WERI-Rb-1 (cell line): ENCODE measurements around the gene RAB17.

Experiments
- DNase-seq: peaks from one replicate; pipeline ENCODE4 v3.0.0-alpha.2; 2020
- H3K27ac ChIP-seq: fragments of 250-450 bp; sonication (Bioruptor Pico); 2 replicates; pipeline ENCODE4 v1.5.1; 2020; ENCODE audit warnings: mild to moderate bottlenecking, moderate library complexity
- H3K27me3 ChIP-seq: fragments of 250-450 bp; sonication (Bioruptor Pico); 2 replicates; pipeline ENCODE4 v1.5.1; 2021; ENCODE audit warnings: mild to moderate bottlenecking, low read depth, moderate library complexity; ENCODE audit not compliant: insufficient read depth, severe bottlenecking
- H3K36me3 ChIP-seq: fragments of 250-450 bp; sonication (Bioruptor Pico); 2 replicates; pipeline ENCODE4 v1.5.1; 2020; ENCODE audit warnings: mild to moderate bottlenecking, moderate library complexity
- H3K4me3 ChIP-seq: 2 replicates; pipeline ENCODE4 v1.5.1; 2011; ENCODE audit warnings: low read depth, mild to moderate bottlenecking, control low read depth, low read length
- H3K9me3 ChIP-seq: fragments of 250-450 bp; sonication (Bioruptor Pico); 2 replicates; pipeline ENCODE4 v1.5.1; 2021; ENCODE audit warnings: mild to moderate bottlenecking, moderate library complexity; ENCODE audit not compliant: severe bottlenecking
- TF ChIP-seq, protein P1 (sequence below): IDR thresholded peaks from 2 replicates; pipeline ENCODE4 v1.5.1; 2011; ENCODE audit warnings: low read depth, mild to moderate bottlenecking, control low read depth, inconsistent platforms, low read length

Gene RAB17

DNA sequence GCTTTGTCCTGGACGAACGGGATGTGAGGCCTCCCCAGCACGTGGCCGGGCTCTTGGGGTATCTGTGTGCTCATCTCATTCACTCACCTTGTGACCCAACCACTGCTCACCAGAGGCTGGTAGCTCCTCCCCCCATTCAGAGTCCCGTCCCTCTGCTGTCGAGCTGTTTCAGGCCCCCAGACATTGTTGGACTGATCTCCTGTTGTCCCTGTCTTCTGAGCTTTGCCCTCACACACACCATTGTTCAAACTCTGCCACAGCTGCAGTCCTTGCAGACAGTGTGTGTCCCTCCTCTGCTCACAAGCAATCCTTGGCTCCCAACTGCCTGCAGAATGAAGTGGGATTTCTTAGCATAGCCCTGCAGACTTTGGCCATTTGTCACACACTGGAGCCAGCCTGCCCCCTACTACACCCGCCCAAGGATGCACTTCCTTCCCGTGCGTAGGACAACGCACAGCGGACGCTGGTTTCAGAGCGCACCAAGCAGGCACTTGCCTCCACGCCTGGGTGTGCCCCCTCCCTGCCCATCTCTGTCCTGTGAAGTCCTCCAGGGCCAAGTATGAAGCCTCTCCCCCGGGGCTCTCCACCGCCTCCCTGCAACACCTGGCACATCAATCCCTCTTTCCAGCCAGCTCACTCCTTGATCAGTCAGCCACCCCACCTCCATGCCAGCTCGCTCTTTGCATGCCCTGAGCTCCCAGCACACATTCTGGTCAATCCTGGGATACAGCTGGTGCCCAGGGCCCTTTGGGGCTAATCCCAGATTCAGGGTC lies 40.7 kb downstream of the RAB17 start:
- no peak for DNase-seq
- no peaks in the 10 kb centered on the region for H3K36me3 ChIP-seq

DNA sequence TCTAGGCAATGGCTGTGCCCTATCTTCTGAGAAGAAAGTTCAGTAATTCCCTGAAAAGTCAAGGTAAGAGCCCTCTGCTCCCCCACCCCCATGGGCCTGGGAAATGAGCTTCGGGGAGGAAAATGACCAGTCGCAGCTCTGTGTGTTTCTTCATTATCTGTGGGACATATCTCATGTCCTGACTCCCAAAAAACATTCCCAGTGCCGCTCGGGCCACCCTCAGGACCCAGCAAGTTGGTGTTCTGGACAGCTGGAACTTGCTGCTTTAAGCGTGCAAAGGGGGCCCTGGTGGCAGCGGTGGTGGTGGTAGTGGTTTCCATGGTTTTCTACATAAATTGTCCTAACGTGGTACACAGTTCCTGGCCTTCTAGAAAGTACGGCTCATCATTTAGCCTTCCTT lies 41.3 kb downstream of the RAB17 start:
- H3K27me3 ChIP-seq, result peaks cover 64% of the 10 kb centered on the region
- no peak for DNase-seq
- H3K36me3 ChIP-seq, result no peaks in the 10 kb centered on the region
- H3K27ac ChIP-seq, result no peak overlapping the region
- peaks cover 8% of the 10 kb centered on the region for H3K9me3 ChIP-seq
- TF ChIP-seq, protein P1, sequence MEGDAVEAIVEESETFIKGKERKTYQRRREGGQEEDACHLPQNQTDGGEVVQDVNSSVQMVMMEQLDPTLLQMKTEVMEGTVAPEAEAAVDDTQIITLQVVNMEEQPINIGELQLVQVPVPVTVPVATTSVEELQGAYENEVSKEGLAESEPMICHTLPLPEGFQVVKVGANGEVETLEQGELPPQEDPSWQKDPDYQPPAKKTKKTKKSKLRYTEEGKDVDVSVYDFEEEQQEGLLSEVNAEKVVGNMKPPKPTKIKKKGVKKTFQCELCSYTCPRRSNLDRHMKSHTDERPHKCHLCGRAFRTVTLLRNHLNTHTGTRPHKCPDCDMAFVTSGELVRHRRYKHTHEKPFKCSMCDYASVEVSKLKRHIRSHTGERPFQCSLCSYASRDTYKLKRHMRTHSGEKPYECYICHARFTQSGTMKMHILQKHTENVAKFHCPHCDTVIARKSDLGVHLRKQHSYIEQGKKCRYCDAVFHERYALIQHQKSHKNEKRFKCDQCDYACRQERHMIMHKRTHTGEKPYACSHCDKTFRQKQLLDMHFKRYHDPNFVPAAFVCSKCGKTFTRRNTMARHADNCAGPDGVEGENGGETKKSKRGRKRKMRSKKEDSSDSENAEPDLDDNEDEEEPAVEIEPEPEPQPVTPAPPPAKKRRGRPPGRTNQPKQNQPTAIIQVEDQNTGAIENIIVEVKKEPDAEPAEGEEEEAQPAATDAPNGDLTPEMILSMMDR, result no peak
- no peak overlapping the region for H3K4me3 ChIP-seq

More for the DNA sequence above, 40.7 kb downstream of the RAB17 start:
- TF ChIP-seq, protein P1, result no peak
- peaks cover 10% of the 10 kb centered on the region for H3K9me3 ChIP-seq
- no peak overlapping the region for H3K27ac ChIP-seq
- H3K27me3 ChIP-seq, result peaks cover 67% of the 10 kb centered on the region
- H3K4me3 ChIP-seq, result no peak overlapping the region

DNA sequence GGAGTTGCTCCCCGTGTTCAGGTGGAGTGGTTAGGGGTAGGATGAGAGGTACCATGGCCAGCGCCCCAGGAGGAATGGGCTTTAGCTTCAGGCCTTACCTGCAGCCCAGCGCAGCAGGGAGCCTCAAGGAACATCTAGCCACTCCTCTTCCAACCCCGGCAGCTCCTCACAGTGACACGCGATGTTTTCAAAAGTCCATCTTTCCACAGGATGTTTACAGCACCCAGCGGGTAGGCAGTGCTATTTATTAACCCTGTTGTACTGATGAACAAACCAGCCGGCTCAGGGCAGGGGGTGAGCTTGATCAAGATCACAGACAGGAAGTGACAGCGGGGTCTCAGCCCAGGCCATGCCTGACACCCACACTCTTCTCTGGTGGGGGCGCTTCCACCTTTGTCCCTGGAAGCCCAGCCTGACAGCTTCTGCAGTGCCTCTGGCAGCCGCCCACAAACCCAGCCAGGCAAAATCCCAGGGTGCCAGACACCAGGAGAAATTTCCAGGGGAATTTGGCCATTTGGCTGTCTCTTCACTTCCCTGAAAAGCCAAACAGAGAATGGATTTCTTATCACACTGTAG lies 42.6 kb downstream of the RAB17 start:
- no peaks in the 10 kb centered on the region for H3K36me3 ChIP-seq
- no peak for DNase-seq
- H3K27ac ChIP-seq, result no peak overlapping the region
- TF ChIP-seq, protein P1, result no peak
- H3K9me3 ChIP-seq, result peaks cover 2% of the 10 kb centered on the region
- H3K27me3 ChIP-seq, result peaks cover 53% of the 10 kb centered on the region
- H3K4me3 ChIP-seq, result no peak overlapping the region

DNA sequence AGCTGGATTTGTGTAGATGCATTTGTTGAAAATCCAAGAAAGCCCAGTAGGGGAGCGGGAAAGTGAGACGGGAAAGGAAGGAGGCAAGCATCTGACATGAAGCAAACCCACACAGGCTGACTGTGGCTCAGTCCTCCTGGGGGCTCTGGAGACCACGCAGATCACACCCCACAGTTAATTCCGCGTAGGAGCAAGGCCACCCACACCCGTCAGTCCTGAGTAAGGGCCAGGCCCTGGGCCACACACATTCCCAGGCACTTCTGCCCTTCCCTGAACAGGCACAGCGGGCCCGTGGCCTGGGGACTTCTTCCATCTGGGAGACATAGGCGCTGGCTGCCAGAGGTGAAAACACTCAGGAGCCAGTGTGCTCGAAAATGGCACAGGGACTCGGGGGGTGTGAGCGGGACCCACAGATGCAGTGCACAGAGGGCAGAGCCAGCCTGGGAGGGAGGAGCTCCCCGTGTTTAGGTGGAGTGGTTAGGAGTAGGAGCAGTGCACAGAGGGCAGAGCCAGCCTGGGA lies 43.6 kb downstream of the RAB17 start:
- peaks cover 45% of the 10 kb centered on the region for H3K27me3 ChIP-seq
- no peak overlapping the region for H3K4me3 ChIP-seq
- TF ChIP-seq, protein P1, result no peak
- no peaks in the 10 kb centered on the region for H3K9me3 ChIP-seq
- no peak for DNase-seq
- no peak overlapping the region for H3K27ac ChIP-seq
- no peaks in the 10 kb centered on the region for H3K36me3 ChIP-seq

DNA sequence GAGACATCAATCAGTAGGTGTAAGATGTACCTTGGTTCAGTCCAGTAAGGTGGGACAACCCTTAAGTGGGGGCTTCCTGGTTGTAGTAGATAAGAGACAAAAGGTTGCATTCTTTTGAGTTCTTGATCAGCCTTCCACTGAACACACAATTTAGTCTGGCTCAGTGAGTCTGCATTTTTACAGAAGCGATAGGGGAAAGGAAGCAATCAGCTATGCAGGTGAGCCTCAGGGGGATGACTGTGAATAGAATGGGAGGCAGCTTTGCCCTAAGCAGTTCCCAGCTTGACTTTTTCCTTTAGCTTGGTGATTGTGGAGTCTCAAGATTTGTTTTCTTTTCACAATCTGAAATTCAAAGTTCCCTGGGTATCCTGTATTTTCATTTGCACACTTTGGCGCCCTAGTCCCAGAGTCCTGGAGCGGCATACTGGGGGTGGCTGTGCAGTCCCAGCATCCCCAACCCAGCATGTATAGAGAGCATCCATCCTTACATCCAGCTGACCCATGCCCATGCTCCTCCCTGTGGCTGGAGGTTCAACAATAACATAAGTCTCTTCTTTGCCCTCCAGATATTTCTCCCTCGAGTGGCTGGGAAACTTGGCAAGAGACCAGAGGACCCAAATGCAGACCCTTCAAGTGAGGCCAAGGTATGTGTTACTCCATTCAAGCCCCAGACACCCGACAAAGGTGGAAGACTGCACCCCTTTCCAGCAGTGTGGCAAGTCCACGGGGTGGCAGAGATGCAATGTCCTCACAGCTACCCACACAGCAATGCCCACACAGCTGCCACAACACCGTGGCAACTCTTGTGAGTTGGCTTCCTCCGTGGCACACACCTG lies 44.3 kb downstream of the RAB17 start:
- Histone ChIP-seq H3K36me3 (no peaks in the 10 kb centered on the region), H3K9me3 (no peaks in the 10 kb centered on the region), H3K27ac (no peak overlapping the region), H3K4me3 (no peak overlapping the region), H3K27me3 (peaks cover 44% of the 10 kb centered on the region)
- no peak for DNase-seq
- TF ChIP-seq, protein P1, result no peak
